Neural progenitor cell (in vitro differentiated cells): ENCODE results near the gene GRM8.

Experiments used
- EZH2 ChIP-seq: fragments of 200-600 bp; sonication (generic); IDR thresholded peaks from 2 replicates; pipeline ENCODE4 v1.6.1; 2017; ENCODE audit warnings: antibody characterized with exemption, mild to moderate bottlenecking, moderate library complexity
- EZH2phosphoT487 ChIP-seq: fragments of 200-600 bp; sonication (generic); IDR thresholded peaks from 2 replicates; pipeline ENCODE4 v1.6.1; 2017; ENCODE audit warnings: antibody characterized with exemption
- TF ChIP-seq, protein P1 (sequence below): fragments of 200-600 bp; sonication (generic); IDR thresholded peaks from 2 replicates; pipeline ENCODE4 v1.5.1; 2017; ENCODE audit warnings: antibody characterized with exemption, mild to moderate bottlenecking

DNA sequence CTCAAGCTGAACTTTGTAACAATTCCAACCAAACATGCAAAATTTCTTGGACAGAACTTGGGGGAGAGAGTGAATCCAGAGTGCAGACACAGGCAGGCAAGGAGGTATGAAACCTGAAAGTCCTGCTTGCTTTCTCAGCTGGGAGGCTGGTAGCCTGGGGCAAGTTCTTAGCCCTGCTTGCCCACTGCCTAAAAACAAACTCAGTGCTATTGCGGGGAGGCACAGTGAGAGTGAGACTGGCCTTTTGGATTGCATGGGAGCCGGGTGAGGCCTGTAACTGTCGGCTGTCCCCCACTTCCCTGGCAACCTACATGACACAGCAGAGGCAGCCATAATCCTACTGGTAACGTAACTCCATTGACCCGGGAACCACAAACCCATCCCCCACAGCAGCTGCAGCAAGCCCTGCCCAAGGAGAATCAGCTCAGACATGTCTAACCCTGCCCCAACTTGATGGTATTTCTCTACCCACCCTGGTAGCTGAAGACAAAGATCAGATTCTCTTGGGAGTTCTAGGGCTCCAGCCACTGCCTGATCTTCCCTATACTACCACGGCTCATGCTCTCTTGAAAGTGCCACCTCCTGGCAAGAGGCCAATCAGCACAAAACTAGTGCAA lies 663.6 kb downstream of the GRM8 start:
- TF ChIP-seq, protein P1, sequence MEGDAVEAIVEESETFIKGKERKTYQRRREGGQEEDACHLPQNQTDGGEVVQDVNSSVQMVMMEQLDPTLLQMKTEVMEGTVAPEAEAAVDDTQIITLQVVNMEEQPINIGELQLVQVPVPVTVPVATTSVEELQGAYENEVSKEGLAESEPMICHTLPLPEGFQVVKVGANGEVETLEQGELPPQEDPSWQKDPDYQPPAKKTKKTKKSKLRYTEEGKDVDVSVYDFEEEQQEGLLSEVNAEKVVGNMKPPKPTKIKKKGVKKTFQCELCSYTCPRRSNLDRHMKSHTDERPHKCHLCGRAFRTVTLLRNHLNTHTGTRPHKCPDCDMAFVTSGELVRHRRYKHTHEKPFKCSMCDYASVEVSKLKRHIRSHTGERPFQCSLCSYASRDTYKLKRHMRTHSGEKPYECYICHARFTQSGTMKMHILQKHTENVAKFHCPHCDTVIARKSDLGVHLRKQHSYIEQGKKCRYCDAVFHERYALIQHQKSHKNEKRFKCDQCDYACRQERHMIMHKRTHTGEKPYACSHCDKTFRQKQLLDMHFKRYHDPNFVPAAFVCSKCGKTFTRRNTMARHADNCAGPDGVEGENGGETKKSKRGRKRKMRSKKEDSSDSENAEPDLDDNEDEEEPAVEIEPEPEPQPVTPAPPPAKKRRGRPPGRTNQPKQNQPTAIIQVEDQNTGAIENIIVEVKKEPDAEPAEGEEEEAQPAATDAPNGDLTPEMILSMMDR = no peak
- no peak for TF ChIP-seq EZH2
- no peak for TF ChIP-seq EZH2phosphoT487
